GM19099 (cell line): ENCODE measurements around the gene CNTRL.

Experiments used
- POLR2A ChIP-seq: IDR thresholded peaks from 3 replicates; pipeline ENCODE4 v1.6.1; 2011; ENCODE audit warnings: low read depth; ENCODE audit not compliant: insufficient read length; ENCODE audit errors: extremely low read depth

The CNTRL gene

DNA sequence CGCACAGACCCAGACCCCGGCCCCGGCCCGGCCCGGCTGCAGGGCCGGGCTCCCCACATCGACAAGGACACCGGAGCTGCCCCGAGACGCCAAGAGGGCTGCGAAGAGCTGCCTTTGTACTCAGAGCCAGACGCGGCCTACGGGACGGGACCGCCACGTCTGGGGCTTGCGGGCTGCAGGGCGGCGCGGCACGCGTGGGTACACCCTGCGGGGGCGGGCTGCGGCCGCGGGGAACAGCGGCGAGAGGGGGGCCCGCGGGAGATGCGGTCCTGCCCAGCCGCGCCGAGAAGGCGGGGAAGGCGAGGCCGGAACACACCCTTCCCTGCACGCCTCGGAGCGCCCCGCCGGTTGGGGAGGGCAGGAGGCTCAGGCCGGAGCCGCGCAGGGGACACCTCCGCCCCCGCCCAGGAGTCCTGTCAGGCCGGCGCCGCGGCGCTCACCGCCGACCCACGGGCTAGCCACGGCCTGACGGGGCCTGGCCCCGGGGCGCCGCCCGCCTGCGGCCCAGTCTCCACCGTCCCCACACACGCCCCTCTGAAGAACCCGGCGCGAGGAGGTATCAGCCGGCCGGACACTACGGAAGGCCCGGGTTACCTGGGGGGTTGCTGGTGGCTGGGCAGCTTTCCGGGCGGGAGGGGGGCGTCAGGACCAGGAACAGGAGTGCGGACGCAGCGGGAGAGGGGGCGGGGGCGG lies 126.4 kb downstream of the CNTRL start:
- peak; percentile 32 for TF ChIP-seq POLR2A

DNA sequence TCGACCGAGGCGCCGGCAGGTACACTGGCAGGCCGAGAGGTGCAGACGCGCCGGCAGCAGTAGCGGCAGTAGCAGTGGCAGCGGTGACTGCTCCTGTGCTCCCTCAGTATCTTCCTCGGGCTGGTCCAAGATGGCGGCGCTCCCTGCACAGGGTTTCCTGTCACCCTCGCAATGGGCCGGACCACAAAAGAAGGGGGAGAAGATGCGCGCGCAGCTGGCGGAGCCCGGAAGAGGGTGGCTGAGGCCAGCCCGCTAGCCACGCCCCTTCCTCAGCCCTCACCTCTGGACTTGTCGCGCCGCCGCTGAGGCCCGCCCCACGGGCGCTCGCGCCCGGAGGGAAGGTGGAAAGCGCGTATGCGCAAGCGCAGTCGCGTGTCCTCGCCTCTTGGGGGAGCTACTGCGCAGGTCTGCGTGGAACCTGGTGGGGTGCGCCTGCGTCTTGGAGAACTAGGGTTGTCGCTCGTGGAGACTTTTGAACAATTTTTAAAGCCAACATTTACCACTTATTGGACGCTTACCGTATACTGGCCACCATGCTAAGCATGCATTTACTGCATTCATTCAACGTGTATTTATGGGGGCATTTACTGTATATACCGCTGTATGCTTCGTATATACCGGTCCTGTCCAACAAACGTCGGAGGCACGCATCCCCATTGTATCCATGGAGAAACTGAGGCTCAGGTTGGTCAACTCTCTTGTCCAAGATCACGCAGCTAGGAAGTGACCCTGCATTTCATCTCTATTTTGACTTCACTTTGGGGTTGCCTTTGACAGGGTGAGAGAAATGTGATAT lies 127.2 kb downstream of the CNTRL start, which contains the start of gene RAB14:
Gene RAB14, minus strand, starts transcription at position 132 of the 796 bp plus-strand sequence. CDS start 8,457 bp downstream, outside the sequence.
- TF ChIP-seq POLR2A, result peak; percentile 89

GRCh38 chr9:121204121-121204520 lies 129.4 kb downstream of the CNTRL start:
- no peak for TF ChIP-seq POLR2A

DNA sequence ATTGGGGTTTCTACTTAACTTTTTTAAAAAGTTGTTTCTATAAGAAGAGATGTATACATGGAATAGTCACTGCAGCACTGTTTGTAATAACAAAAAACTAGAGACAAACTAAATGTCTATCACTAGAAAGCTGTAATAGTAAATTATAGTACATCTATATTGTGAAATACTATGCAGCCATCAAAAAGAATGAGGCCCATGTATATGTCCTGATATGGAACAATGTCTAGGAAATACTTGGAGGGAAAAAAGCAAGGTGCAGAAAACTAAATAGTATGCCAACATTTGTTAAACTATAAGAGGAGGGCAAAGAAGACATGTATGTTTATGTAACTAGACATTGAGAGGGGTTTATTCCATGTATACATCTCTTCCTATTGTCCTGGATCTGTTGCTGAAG lies 129.9 kb downstream of the CNTRL start:
- no peak for TF ChIP-seq POLR2A

DNA sequence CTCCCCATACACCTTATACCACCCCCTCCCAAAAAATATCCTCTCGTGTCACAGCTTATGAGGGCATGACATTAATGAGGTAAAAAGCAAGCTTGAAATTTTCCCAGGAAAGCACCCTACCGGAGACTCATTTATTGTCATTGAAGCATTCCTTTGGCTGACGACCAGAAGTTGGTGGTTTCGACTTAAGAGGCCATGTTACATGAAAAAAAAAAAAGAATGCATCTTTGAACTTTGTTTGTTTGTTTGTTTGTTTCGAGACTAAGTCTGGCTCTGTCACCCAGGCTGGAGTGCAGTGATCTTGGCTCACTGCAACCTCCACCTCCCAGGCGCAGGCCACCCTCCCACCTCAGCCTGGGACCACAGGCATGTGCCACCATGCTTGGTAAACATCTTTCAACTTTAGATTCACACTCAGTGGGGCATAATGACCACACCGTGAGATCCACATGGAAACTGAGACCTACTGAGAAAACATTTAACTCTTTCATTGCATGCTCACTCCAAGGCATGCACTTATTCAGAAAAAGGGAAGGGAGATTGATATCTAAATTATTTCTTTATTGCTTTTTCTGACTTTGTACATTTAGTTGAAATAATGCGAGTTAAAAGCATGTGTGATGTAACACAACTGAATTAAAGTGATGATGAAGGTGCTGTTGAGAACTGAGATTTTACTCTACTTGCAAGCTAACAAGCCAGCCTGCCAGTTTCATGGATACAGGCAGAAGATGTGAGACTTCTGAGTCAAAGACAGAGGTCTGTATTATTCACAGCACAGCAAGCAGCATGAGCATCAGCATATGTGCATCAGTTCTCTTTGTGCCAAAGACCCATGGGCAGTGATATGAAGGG lies 132.0 kb downstream of the CNTRL start:
- no peak for TF ChIP-seq POLR2A

GRCh38 chr9:121207371-121207940 lies 132.7 kb downstream of the CNTRL start:
- TF ChIP-seq POLR2A, result peak; percentile 36

DNA sequence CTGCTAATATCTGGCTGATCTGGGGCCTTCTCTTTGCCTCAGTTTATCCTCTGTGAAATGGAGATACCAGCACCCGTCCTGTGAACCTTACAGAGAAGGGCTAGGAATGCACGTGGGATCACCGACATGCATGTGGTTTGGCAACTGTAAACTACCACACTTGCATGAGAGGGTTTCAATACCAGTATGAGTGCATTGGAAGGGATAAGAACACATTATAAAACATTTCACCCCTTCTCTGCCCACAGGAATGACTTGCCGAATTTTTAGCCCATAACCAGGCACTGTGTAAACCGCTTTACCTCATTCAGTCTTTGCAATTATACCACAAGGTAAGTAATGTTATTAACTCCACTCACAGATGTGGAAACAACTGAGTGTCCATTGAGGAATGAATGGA lies 135.8 kb downstream of the CNTRL start:
- no peak for TF ChIP-seq POLR2A

DNA sequence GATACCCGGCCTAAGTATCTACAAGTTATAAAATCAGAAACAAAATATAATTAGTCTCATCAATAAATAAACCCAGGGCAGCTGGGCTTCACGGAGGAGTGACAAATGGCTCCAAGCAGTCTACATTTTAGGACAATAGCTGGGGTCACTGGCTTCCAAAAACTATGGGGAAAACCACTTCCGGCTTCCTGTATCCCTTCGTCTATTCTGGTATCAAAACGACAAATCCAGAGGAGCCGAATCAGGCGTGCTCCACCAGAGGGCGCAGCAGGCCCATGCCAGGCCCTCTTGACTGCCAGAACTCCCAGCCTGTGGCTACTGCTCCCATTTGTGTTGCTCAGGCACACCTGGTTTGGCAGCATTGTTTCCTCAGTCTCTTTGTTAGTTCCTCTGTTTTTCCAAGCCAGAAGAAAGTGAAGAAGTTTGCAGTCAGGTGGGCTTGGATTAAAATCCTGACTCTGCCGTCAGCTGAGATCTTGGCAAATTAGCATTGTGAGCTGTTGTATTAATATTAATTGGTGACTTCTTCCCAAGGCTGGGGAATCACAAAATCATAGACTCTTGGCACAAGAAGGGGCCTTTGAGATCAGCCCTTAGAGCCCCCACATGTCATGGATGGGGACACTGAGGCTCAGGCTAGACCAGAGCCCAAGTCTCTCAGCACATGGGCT lies 138.5 kb downstream of the CNTRL start:
- no peak for TF ChIP-seq POLR2A

GRCh38 chr9:121214005-121214404 lies 139.2 kb downstream of the CNTRL start:
- TF ChIP-seq POLR2A, result no peak

GRCh38 chr9:121216271-121216805 lies 141.6 kb downstream of the CNTRL start:
- TF ChIP-seq POLR2A, result no peak

DNA sequence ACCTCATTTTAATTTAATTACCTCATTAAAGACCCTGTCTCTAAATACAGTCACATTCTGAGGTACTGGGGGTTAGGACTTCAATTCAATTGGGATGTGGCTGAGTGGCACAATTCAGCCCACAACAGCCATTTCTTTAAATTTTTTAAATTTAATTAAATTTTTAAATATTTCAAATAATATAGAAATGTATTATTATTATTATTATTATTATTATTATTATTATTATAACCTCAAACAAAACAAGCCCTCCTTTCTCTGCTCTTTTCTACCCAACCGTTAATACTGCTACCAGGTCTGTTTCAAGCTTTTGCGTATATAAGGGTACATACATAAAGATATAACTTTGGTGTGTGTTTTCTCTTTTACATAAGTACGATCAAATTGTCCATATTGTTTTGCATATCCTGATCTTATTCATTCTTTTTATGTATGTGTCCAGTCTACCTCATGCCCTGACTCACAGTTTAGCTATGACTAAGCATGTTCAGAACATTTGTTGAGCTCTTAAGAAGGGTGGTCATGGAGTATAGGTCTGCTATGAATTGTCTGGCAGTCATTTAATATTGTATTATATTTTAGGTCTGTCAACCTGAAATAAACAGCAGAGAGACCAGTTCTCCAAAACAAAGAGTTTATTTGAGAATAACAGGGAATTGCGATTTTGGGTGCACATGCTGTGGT lies 143.0 kb downstream of the CNTRL start:
- TF ChIP-seq POLR2A, result no peak

DNA sequence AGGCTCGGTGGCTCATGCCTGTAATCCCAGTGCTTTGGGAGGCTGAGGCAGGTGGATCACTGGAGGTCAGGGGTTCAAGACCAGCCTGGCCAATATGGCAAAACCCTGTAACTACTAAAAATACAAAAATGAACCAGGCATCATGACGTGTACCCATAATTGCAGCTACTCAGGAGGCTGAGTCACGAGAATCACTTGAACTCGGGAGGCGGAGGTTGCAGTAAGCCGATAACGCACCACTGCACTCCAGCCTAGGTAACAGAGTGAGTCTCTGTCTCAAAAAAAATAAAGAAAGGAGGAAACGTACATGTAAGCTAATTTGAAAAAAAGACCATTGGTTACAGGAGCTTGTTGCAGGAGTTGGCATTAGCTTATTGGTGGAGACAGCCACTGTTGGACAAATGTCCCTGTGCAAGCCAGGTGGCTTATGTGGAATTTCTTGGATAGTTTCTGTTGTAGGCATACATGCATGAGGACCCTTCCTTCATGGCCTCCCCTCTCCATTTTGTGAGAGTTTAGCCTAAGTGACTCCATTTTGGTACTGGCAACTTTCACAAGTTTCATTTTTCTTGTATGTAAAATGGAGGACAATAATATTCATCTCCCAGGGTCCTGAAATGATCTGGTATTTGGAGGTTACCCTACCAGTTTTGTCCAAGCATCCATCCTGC lies 143.7 kb downstream of the CNTRL start:
- TF ChIP-seq POLR2A, result no peak

- no peak for TF ChIP-seq POLR2A
These were observed 144.8 kb downstream of the CNTRL start for GRCh38 chr9:121219530-121219929.

- no peak for TF ChIP-seq POLR2A
These were observed 146.4 kb downstream of the CNTRL start for GRCh38 chr9:121220996-121221663.
